Heart right ventricle (tissue), 16 donors: ENCODE results near the gene OR10V1. TPM values are rescaled to one million over a fixed set of nuclear protein-coding genes. Genes with fewer than 3 reads are reported as not detected.
"Not testable (repeated sequence)": the region's sequence is repeated elsewhere in the genome, so short reads cannot be mapped to it uniquely, and the experiment has no call there.

Experiments
- ATAC-seq, 8 donors: fragments of 200-7000 bp; cut with Tn5 transposase; one replicate each; pipeline ENCODE4 v1.9.1; 2020; ENCODE audit warnings: mild to moderate bottlenecking in 8 of 8, moderate library complexity in 8 of 8, moderate number of reproducible peaks in 1 of 8
- DNase-seq, 2 donors: peaks; one replicate each; pipeline ENCODE4 v3.0.0-alpha.2; 2020
- H3K27ac ChIP-seq, 10 donors: fragments of 200-600 bp; sonication (generic) in 2 of 10; one replicate each; pipeline versions ENCODE4 v1.5.0 to v1.8.0; 2020 to 2022; ENCODE audit warnings: mild to moderate bottlenecking in 3 of 10
- H3K27me3 ChIP-seq, 7 donors: fragments of 200-600 bp; one replicate each; pipeline ENCODE4 v1.8.0; 2021 to 2022; ENCODE audit warnings: mild to moderate bottlenecking in 2 of 7
- H3K36me3 ChIP-seq, 9 donors: fragments of 200-600 bp; sonication (generic) in 1 of 9; one replicate each; pipeline versions ENCODE4 v1.5.0 to v1.8.0; 2020 to 2022; ENCODE audit warnings: mild to moderate bottlenecking in 2 of 9
- H3K4me1 ChIP-seq, 9 donors: fragments of 200-600 bp; sonication (generic) in 1 of 9; one replicate each; pipeline versions ENCODE4 v1.5.0 to v1.8.0; 2020 to 2022; ENCODE audit warnings: mild to moderate bottlenecking in 4 of 9
- H3K4me3 ChIP-seq, 10 donors: fragments of 200-600 bp; sonication (generic) in 2 of 10; one replicate each; pipeline versions ENCODE4 v1.5.0 to v1.8.0; 2020 to 2022; ENCODE audit warnings: mild to moderate bottlenecking in 7 of 10, moderate library complexity in 2 of 10
- H3K9me3 ChIP-seq, 11 donors: fragments of 200-600 bp in 10 of 11; sonication (generic) in 2 of 11; one replicate each; pipeline versions ENCODE4 v1.5.0 to v1.8.0; 2013 to 2022; ENCODE audit warnings: mild to moderate bottlenecking in 2 of 11, control low read depth in 1 of 11, moderate library complexity in 1 of 11
- WGBS, 2 donors: extraction: QIAGEN DNeasy Blood & Tissue Kit; methylation state at CpG; one replicate each; pipeline ENCODE4 v1.1.7; 2013; ENCODE audit warnings: inconsistent platforms in 1 of 2; 5-methylcytosine and 5-hydroxymethylcytosine counted together
- intact Hi-C, 10 donors: fragments of 100-400 bp; cut with DNase I; formaldehyde crosslinking; loops; one replicate each; pipeline versions ENCODE4 v1.11.1 to v1.14.2; 2022
- polyA plus RNA-seq, 2 donors: library from polyadenylated mRNA; stranded (reverse); fragments of 200-250 nt; gene quantifications; one replicate each; pipeline ENCODE4 v1.2.3, GENCODE V29; 2013
- total RNA-seq, 10 donors: library from RNA; stranded (reverse); fragmentation: NEBNext Ultra II Directional in 3 of 10; extraction: Animal tissue kit (Norgen Biotek cat#: 25700) in 3 of 10; gene quantifications; one replicate each; pipeline versions ENCODE4 v1.2.1 to v1.2.4, GENCODE V29; 2021 to 2023
- TF ChIP-seq, protein P1 (sequence below), 9 donors: fragments of 200-600 bp; sonication (generic) in 2 of 9; IDR thresholded peaks; one replicate each; pipeline versions ENCODE4 v1.5.0 to v1.8.0; 2021 to 2022; ENCODE audit warnings: antibody characterized with exemption in 9 of 9, mild to moderate bottlenecking in 5 of 9, moderate library complexity in 1 of 9
- donor health status: Arrhythmogenic right ventricular cardiomyopathy.
- donor health status: ischemic (EF 13 %, LVEDD 7.1; RV severe dilation, severe dysfunction).
- donor health status: healthy with polysubstance abuse.
- donor health status: DM: no; HTN: yes; CAD: no.
- donor health status: DM: no; HTN: no; CAD: no.
- donor health status: ischemic (EF 25% LVEDD 6.9; RV normal size, moderate dysfunction).
- donor health status: ischemic (EF 25% LVEDD 5.7; RV mildly dilated, moderate dysfunction).
- donor health status: healthy.
- donor health status: DM: yes; HTN: yes; CAD: no.
- donor health status: Ischemic cardiomyopathy.
- donor health status: ischemic (EF 35%, LVEDD 5.7; RV mildly dilated, moderate dysfunction).
- donor health status: nonischemic (EF 11% LVEDD 7.7; RV severe dilation, severe dysfunction).
- donor health status: DM: yes; HTN: yes; CAD: no.
- donor health status: PGD.
- donor health status: ischemic (EF 29% LVEDD 5.4; RV normal size, mild dysfunction).
- donor health status: nonischemic (EF 23%, LVEDD 6.1; RV moderate dilation, normal function).

Gene OR10V1
- total and polyA plus RNA-seq, 12 donors = not detected

DNA sequence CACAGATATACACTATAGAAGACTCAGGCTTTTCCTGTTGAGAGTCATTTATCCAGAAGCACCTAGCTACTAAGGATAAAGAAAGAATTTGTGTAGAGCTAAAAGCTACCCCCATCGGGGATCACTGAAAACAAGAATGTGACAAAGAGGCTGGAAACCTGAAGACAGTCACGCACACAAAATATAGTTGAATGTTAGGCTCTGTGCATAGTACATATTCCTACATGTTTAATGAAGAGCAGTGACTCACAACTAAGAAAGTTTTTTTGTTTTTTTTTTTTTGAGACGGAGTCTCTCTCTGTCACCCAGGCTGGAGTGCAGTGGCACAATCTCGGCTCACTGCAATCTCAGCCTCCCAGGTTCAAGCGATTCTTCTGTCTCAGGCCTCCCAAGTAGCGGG is 8.4 kb downstream of the OR10V1 start:
- Histone ChIP-seq H3K9me3 (no peaks in the 10 kb centered on the region), H3K36me3 (no peaks in the 10 kb centered on the region), H3K4me3 (no peak overlapping the region), H3K4me1 (no peaks in the 10 kb centered on the region), H3K27ac (no peak overlapping the region), H3K27me3 (peaks cover 0 to 5% (median 0%) of the 10 kb centered on the region in 7 donors)
- TF ChIP-seq, protein P1, sequence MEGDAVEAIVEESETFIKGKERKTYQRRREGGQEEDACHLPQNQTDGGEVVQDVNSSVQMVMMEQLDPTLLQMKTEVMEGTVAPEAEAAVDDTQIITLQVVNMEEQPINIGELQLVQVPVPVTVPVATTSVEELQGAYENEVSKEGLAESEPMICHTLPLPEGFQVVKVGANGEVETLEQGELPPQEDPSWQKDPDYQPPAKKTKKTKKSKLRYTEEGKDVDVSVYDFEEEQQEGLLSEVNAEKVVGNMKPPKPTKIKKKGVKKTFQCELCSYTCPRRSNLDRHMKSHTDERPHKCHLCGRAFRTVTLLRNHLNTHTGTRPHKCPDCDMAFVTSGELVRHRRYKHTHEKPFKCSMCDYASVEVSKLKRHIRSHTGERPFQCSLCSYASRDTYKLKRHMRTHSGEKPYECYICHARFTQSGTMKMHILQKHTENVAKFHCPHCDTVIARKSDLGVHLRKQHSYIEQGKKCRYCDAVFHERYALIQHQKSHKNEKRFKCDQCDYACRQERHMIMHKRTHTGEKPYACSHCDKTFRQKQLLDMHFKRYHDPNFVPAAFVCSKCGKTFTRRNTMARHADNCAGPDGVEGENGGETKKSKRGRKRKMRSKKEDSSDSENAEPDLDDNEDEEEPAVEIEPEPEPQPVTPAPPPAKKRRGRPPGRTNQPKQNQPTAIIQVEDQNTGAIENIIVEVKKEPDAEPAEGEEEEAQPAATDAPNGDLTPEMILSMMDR (IDR thresholded peaks at IDR 0.05) = no peak
- WGBS, 2 donors = 91 to 93% methylated on average over 6 of the region's 6 CpGs
- no peak for DNase-seq
- no peak for ATAC-seq
- intact Hi-C loops = no loop called here

DNA sequence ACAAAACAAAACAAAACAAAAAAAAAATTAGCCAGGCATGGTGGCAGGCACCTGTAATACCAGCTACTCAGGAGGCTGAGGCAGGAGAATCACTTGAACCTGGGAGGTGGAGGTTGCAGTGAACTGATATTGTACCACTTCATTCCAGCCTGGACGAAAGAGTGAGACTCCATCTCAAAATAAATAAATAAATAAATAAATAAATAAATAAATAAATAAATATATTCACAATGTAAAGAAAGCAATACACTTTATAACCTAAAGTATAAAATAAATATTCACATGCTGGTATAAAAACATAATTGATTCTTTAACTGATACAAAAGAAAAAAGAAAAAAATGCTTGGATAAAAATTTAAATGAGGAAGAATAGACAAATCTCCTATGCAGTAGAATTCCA is 10.1 kb downstream of the OR10V1 start:
- 85 to 91% methylated on average over 1 of the region's 1 CpG for WGBS, 2 donors
- not testable (repeated sequence) for ATAC-seq, H3K4me3 ChIP-seq

DNA sequence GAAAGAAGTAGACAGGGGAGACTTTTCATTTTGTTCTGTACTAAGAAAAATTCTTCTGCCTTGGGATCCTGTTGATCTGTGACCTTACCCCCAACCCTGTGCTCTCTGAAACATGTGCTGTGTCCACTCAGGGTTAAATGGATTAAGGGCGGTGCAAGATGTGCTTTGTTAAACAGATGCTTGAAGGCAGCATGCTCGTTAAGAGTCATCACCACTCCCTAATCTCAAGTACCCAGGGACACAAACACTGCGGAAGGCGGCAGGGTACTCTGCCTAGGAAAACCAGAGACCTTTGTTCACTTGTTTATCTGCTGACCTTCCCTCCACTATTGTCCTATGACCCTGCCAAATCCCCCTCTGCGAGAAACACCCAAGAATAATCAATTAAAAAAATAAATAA is 13.5 kb downstream of the OR10V1 start:
- H3K27me3 ChIP-seq, H3K4me3 ChIP-seq, ATAC-seq, H3K36me3 ChIP-seq, DNase-seq, intact Hi-C loops, H3K4me1 ChIP-seq, H3K27ac ChIP-seq, H3K9me3 ChIP-seq: not testable (repeated sequence)
- WGBS, 2 donors = 63 to 77% methylated on average over 4 of the region's 5 CpGs

More for the DNA sequence above, 10.1 kb downstream of the OR10V1 start:
- intact Hi-C loops, H3K36me3 ChIP-seq, H3K27me3 ChIP-seq, DNase-seq, H3K4me1 ChIP-seq, H3K9me3 ChIP-seq, H3K27ac ChIP-seq: not testable (repeated sequence)

DNA sequence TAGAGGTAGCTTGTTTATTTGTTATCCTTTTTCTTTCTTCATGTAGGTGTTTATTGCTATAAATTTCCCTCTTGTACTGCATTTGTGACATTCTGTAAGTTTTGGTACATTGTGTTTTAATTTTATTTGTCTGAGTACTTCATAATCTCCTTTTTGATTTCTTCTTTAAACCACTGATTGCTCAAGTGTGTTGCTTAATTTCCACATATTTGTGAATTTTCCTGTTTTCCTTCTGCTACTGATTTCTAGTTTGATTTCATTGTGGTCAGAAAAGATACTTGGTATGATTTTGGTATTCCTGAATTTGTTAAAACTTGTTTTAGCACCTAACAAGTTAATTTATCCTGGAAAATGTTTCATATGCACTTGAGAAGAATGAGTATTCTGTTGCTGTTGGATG is 15.1 kb downstream of the OR10V1 start:
- no peak overlapping the region for H3K27ac ChIP-seq
- no peaks in the 10 kb centered on the region for H3K36me3 ChIP-seq
- no peak for ATAC-seq
- H3K4me3 ChIP-seq = no peak overlapping the region
- TF ChIP-seq, protein P1 (IDR thresholded peaks at IDR 0.05) = no peak
- intact Hi-C loops = no loop called here
- no peaks in the 10 kb centered on the region for H3K27me3 ChIP-seq
- H3K9me3 ChIP-seq = peaks cover 0 to 8% (median 0%) of the 10 kb centered on the region in 11 donors
- no peak for DNase-seq
- peaks cover 0 to 4% (median 0%) of the 10 kb centered on the region in 9 donors for H3K4me1 ChIP-seq

DNA sequence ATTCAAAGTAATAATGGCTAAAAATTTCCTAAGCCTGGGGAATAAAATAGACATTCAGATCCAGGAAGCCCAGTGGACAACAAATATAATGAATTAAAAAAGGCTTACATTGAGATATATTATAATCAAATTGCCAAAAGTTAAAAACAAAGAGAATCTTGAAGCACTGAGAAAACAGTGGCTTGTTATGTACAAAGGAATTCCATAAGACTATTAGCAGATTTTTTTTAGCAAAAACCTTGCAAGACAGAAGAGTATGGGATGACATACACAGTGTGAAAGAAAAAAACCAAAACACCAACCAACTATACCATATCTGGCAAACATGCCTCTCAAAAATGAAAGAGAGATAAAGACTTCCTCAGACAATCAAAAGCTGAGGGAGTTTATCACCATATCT is 20.7 kb downstream of the OR10V1 start:
- no peaks in the 10 kb centered on the region for H3K4me1 ChIP-seq
- DNase-seq = no peak
- no peak overlapping the region for H3K4me3 ChIP-seq
- no peak for ATAC-seq
- intact Hi-C loops = no loop called here
- H3K36me3 ChIP-seq = no peaks in the 10 kb centered on the region
- TF ChIP-seq, protein P1 (IDR thresholded peaks at IDR 0.05) = no peak
- H3K27me3 ChIP-seq = no peaks in the 10 kb centered on the region
- peaks cover 0 to 30% (median 12%) of the 10 kb centered on the region in 11 donors for H3K9me3 ChIP-seq
- H3K27ac ChIP-seq = no peak overlapping the region

DNA sequence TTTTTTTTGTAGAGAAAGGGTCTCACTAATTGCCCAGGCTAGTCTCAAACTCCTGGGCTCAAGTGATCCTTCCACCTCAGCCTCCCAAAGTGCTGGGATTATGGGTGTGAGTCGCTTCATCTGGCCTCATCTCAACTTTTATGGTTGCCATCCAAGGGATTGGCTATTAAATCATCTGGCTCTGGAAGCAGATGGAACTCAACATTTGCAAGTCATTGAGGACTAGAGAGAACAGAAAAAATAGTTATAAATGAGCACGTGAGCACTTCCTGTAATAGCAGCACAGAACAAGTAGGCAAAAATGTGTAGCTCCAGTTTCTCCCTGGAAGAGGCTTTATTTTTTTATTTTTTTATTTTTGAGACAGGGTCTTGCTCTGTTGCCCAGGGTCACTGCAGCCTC is 22.5 kb downstream of the OR10V1 start:
- WGBS, 2 donors = 60 to 71% methylated on average over 2 of the region's 2 CpGs
- intact Hi-C loops = no loop called here
- ATAC-seq (no peak), DNase-seq (no peak)
- Histone ChIP-seq H3K27ac (no peak overlapping the region), H3K4me1 (no peaks in the 10 kb centered on the region), H3K36me3 (no peaks in the 10 kb centered on the region), H3K9me3 (peaks cover 0 to 30% (median 12%) of the 10 kb centered on the region in 11 donors), H3K27me3 (peaks cover 0 to 2% (median 0%) of the 10 kb centered on the region in 7 donors), H3K4me3 (no peak overlapping the region)
- TF ChIP-seq, protein P1 (IDR thresholded peaks at IDR 0.05) = no peak
